NAMALWA (cell line): ENCODE results near the gene OR5C1.
"Not testable (repeated sequence)": the region's sequence is repeated elsewhere in the genome, so short reads cannot be mapped to it uniquely, and the experiment has no call there.

Source experiments
- DNase-seq: peaks from one replicate; pipeline ENCODE4 v3.0.0-alpha.2; 2015; ENCODE audit warnings: low spot score

The OR5C1 gene

DNA sequence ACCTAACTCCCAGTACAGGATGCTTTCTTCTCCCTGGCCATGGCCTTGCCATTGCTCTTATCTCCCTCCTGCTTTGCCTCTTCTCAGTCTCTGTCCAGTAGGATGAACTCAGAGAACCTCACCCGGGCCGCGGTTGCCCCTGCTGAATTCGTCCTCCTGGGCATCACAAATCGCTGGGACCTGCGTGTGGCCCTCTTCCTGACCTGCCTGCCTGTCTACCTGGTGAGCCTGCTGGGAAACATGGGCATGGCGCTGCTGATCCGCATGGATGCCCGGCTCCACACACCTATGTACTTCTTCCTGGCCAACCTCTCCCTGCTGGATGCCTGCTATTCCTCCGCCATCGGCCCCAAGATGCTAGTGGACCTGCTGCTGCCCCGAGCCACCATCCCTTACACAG, at the start of gene OR5C1:
Gene OR5C1, plus strand, starts transcription at position 103 of the 400 bp plus-strand sequence. Its CDS starts 0 bp downstream, at position 103.
- DNase-seq: no peak

DNA sequence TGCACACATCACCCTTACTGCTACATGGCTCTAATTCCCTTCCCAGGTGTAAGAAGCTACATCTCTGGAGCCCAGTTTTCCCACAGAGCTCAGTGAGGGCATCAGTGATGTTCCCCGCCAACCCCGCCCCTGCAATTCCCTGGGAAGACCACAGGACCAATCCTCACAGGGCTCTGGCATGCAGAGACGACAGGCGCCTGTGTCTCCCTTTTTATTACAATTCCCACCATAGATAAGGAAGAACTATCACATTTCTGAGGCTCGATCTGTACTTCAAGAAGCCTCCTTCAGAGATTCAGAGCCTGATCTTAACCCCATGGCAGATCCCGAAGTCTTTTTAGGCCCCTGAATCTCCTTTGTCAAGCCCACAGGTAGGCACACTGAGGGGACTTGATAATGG, 46.7 kb upstream of the OR5C1 start, which contains the start of gene OR1L6:
Gene OR1L6, plus strand, starts transcription at position 301 of the 400 bp plus-strand sequence. CDS start 7,545 bp downstream, outside the sequence.
- DNase-seq: no peak

DNA sequence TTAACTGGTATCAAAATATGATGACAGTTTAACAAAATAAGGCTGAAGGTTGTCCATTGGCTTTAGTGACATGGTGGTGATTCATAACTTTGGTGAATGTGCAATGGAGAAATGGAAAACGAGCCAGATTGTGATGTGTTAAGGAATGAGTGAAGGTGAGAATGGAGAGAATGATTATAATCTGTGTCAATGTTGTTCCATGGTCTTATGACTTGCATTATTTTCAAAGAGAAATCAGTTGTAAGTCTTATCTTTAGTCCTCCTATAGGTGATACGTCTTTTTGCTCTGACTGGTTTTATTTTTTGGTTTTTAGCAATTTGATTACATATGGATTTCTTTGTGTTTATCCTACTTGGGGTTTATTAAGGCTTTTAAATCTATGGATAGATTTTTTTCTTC, 33.9 kb upstream of the OR5C1 start:
- no peak for DNase-seq

DNA sequence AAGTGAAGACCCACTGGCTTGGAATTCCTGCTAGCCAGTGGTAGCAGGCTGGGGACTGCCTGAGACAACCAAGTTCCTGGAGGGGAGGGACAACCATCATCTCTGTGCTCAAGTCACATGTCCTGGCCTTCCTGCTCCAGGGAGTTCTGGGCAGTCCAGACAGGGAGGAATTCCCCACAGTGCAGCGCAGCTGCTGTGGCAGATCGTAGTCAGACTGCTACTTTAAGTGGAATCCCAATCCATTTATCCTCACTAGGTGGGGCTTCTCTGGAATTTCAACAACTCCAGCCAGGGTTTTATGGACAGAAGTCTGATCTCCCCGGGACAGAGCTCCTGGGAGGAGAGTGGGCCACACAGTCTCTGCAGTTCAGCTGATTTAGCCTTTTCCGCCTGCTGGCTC, 20.9 kb upstream of the OR5C1 start:
- DNase-seq: no peak

DNA sequence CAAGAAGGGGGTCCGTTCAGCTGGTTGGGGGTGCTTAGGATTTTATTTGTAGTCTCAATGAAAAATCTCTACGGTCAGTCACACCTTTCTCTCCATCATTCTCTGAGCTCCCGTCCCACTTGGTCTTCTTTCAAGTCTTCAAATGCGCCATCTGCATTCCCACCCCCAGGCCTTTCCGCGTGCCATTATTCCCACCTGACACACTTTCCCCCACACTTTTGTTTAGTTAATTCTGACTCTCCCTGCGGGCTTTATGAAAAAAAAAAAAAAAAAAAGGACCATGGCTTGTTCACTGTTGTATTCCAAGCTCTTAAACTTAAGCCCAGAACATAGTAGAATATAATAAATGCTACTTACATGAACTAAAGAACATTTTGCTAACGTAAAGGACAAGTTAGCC, 11.7 kb upstream of the OR5C1 start:
- DNase-seq: no peak

DNA sequence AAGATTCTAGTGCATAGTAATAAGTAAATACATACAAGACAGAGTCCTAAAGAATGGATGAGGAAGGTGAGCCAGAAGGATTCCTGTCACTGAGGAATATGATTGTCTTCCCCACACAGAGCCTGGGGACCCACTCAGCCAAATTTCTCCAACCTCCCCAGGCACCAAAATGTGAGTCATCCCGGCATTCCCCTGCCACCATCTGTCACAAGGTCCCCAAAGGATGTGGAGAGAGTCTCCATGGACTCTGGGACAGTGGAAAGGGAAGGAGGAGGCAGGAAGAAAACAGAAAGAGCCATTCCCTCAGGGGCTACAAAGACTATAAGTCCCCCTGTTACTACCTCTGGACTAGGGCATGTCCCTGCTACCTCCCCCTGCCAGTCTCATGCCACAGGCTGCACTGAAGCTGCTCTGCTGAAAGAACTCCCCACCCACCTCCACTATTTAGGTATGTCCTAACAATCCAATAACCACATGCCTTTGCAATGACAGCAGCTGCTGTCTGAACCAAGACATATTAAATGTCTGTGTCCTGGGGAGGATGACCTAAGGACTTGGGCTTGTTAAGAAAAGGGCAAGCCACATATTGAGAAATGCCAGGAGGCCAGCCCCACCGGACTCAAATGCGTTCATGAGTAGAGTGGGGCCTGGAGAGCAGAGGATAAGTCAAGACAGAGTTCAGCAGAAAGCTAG, 10.7 kb upstream of the OR5C1 start:
- DNase-seq: no peak

DNA sequence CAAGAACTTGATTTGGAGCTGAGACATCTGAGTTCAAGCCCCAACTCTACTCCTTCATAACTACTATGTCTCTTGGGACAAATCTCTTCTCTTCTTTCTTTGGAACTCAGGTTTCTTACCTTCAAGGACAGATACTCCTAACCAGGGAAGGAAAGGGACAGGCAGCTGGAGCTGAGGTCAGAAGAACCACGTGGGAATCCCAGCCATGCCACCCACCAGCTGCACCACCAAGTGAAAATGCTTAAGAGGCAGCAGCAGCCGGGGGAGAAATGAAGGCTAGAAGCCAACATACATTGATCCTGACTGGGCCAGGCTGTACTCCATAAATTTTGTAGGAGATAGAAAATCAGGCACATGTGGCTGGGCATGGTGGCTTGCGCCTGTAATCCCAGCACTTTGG, 9.6 kb upstream of the OR5C1 start:
- no peak for DNase-seq

DNA sequence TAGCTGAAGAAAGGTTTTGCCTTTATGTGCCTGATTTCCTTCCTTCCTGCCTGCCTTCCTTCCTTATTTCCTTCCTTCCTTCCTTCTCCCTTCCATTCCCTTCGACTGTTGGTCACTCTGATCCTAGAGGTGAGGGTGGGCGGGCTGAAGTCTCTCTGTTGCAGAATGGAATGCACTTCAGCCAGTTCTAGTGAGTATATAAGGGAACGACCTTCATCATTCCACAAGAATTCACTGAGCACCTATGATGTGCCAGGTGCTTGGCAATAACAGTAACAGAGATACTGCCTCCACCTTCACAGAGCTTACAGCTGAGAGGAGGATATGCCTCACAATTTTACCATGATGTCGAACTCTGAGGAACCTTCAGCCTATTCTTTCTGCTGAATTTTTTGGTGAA, 8.7 kb upstream of the OR5C1 start:
- DNase-seq: no peak

DNA sequence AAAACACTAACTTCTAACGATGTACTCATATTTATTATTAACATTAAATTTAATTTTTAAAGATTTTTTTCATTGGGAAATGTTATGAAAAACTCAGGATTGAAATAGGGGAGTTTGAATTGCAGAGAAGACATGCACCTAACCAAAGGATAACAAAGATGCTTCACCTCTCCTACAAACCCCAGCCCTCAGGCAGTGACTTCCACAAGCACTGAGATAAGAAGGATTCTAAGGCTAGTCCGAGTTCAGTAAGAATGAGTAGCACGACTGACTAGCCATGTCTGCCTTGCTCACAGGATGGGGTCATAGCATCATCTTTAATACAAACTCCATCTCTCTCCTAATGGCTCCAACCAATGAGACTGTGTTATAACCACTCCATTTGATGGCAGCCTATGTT, 7.1 kb upstream of the OR5C1 start:
- DNase-seq: no peak

DNA sequence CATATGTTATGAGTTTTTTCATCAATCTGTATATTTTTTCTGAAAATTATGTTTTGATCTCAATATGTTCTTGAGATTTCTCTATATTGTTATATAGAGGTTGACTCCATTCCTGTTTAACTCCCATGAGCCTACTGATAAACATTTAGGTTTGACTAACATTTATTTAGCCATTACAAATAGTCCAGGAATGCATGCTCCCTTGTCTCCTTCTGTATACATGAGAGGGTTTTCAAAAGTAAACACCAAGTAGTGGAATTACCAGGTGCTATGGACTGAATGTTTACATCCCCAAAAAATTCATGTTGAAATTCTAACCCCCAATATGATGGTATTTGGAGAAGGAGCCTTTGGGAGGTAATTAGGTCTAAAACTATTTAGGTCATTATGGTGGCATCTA, 3.5 kb upstream of the OR5C1 start:
- DNase-seq: no peak

DNA sequence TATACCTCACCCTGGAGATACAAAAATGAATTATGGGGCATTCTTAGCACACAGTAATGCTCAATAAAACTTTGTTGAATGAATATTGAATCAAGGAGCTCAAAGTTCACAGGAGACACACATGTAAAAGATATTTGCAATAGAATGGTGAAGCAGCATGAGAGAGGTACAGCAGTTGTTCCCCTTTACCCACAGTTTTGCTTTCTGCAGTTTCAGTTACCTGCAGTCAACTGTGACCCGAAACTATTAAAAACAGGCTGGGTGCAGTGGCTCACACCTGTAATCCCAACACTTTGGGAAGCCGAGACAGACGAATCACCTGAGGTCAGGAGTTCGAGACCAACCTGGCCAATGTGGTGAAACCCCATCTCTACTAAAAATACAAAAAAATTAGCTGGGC, 2.4 kb upstream of the OR5C1 start:
- DNase-seq: no peak

DNA sequence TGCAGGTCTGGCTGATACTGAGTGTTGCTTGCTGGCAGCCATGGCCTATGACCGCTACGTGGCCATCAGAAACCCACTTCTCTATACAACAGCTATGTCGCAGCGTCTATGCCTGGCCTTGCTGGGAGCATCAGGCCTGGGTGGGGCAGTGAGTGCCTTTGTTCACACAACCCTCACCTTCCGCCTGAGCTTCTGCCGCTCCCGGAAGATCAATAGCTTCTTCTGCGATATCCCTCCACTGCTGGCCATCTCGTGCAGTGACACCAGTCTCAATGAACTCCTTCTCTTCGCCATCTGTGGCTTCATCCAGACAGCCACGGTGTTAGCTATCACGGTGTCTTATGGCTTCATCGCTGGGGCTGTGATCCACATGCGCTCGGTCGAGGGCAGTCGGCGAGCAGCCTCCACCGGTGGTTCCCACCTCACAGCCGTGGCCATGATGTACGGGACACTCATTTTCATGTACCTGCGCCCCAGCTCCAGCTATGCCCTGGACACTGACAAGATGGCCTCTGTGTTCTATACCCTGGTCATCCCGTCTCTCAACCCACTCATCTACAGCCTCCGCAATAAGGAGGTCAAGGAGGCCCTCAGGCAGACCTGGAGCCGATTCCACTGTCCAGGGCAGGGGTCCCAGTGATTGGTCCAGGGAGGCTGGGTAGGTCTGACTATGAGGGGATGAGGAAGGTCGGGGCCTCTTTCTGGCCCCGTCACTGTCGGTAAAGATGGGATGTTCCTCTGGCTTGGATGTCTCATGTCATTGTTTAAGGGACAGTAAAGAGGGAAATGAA, 718 bp downstream of the OR5C1 start:
- no peak for DNase-seq

DNA sequence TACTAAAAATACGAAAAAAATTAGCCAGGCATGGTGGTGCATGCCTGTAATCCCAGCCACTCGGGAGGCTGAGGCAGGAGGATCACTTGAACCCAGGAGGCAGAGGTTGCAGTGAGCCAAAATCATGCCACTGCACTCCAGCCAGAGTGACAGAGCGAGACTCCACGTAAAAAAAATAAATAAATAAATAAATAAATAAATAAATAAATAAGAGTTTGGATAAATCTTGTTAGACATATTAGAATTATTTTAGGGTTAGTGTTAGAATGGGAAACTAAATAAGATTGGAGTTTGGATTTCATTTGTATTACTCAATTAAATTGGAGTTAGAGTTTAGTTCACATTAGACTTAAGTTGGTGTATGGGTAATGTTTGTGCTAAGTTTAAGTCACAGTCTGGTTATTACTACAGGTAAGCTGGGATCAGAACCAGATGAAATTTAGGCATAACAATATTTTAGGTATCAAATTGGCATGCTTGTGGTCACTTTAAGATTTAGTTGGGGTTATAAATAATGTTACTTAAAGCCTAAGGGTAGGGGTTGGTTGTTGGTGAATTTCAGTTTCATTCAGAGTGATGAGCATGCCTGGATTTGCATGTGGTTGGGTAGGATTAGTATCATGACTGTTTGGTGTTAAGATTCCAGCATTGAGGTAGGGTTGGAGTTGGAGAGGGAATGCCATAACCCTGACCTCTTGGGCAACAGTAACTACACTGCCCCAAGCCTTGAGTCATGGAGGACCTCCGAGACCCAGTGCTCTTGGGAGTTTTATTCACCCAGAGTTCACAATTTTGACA, 3.3 kb downstream of the OR5C1 start:
- DNase-seq: no peak

DNA sequence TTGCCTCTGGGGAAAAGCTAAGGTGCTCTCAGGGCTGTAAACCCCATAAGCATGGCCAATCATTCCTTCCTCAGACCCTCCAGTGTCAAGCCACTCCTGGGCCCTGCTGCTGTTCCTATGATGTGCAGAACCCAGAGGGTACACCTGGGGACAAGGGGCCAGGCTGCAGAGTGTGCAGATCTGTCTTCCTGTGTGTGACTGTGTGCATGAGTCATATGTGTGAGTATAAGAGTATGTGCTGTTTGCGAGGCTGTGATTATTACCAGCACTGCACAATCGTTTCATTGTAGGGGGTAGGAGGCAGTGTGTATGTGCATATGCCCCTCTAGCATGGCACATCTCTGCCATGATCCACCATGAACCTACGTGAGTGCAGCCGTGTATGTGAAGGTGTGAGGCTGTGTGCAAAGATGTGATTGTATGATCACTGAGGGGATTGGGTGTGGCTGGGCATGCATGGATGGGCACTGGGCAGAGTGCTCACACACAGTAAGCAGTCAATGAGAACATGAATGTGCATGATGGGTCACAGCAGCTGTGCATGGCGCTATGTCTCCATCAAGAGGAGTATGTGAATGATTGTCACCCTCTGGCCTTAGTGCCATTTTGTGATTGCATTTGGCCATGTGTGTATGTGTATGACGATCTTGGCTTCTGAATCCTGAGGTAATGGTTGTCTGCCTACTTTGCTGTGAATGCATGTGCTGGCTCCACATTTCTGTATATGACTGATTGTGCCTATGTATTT, 8.8 kb downstream of the OR5C1 start:
- no peak for DNase-seq

DNA sequence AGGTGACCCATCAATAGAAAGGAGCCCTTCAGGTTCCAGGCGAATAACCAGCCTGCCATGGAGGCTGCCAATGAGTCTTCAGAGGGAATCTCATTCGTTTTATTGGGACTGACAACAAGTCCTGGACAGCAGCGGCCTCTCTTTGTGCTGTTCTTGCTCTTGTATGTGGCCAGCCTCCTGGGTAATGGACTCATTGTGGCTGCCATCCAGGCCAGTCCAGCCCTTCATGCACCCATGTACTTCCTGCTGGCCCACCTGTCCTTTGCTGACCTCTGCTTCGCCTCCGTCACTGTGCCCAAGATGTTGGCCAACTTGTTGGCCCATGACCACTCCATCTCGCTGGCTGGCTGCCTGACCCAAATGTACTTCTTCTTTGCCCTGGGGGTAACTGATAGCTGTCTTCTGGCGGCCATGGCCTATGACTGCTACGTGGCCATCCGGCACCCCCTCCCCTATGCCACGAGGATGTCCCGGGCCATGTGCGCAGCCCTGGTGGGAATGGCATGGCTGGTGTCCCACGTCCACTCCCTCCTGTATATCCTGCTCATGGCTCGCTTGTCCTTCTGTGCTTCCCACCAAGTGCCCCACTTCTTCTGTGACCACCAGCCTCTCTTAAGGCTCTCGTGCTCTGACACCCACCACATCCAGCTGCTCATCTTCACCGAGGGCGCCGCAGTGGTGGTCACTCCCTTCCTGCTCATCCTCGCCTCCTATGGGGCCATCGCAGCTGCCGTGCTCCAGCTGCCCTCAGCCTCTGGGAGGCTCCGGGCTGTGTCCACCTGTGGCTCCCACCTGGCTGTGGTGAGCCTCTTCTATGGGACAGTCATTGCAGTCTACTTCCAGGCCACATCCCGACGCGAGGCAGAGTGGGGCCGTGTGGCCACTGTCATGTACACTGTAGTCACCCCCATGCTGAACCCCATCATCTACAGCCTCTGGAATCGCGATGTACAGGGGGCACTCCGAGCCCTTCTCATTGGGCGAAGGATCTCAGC, 11.6 kb downstream of the OR5C1 start, which contains the start of gene OR1K1:
Gene OR1K1, plus strand, starts transcription at position 58 of the 995 bp plus-strand sequence. Its CDS starts 0 bp downstream, at position 58.
- no peak for DNase-seq

DNA sequence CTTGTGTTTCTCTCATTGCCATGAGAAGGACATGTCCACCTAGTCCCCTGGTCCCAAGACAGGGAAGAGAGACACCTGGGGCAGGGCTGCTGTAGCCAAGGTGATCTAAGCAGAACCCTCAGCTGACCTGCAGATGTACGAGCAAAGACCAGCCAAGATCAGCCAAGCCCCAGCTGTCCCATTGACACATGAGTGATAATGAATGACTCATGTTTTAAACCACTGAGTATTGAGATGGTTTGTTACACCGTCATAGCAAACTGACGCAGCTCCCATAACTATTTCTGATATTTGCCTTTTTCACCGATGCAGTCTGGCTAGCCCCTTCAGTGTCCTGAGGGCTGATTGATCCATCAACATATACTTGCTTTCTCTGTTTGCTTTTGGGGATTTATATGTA, 17.9 kb downstream of the OR5C1 start:
- no peak for DNase-seq

DNA sequence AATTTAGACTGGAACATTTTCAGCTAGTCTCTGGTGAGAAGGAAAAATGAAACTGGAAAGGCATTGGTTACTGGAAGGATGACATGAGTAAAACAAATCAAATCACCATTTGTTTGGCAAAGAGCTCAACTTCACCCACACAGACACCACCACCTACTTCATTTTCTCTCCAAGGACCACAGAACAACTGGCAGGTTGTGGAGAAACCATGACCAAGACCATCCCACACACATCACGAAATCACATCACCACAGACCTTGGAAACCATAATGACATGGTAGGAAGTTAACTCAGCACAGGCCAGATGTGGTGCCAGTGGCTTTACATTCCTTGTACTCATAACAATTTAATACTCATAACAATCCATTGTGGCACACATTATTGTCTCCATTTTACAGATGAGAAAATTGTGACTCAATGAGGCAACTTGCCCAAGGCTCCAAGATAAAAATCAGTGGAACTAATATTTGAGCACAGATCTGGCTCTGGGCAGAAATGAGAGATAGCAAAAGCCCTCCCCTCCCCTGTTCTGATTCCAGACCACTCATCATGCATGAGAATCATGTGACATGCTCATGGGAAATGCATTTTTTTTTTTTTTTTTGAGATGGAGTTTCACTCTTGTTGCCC, 18.7 kb downstream of the OR5C1 start:
- no peak for DNase-seq

DNA sequence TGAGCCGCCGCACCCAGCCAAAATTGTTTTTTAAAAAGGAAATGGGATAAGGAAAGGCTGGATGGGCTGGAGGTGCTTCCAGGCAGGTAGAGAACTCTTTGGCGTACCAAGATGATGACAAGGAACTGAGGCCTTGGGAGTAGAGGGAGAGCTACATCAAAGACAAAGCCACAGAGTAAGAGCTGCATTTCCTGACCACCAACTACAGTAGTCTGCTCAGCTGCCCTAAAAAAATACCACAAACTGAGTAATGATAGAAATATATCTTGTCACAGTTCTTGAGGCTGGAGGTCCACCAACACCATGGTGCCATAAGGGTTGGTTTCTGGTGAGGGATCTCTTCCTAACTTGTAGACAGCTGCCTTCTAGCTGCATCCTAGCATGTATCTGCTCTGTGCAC, 19.4 kb downstream of the OR5C1 start:
- no peak for DNase-seq

DNA sequence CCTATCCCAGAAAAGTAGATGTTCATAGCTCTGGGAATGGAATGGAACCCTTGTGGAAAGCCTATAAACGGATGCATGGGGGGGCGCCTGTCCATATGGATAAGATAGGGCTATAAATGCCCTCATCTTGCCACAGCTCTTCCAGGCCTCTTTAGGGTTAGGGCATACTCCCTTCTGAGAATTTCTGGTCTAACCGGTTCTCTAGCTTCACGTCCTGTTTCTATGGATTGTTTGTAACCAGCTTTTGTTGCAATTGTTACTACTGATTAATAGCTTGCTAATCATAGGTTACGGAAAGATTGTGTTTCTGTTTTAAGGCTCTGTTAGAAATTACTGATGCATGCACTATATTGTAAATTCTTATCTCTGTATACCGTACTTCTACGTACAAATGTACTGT, 20.5 kb downstream of the OR5C1 start:
- not testable (repeated sequence) for DNase-seq

DNA sequence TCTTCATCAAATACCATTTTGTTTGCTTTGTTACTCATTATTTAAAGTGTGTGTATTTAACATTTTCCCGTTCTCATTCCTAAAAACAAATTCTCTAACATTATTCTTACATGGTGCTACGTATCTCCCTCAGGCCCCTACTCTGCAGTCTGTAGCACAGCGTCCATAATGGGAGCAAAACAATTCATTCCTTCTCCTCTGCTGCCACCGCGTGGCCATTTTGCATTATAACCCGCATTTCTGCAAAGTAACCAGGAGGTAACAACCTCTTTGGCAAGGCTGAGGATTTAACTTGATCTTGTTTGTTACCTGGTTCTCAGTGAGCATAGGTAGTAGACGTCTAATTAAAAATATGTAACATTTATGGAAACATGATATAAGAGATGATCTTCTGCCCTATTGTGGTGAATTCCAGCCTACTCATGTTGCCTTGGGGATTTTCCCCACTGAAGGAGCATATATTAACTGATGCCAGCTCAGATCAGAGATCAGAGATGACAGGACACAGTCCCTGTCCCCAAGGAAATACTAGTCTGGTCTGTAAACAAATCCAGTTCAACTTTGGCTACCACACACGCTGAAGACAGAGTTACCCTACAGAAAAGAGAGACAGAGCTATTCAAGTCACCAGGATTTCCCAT, 21.7 kb downstream of the OR5C1 start:
- DNase-seq: peak; percentile 89
